Hepatocyte (in vitro differentiated cells): ENCODE measurements around the gene ZNF354B. TPM values are rescaled to one million over a fixed set of nuclear protein-coding genes. Genes with fewer than 3 reads are reported as not detected.

Experiments used
- DNase-seq: peaks from one replicate; pipeline ENCODE4 v3.0.0-alpha.2; 2016; ENCODE audit warnings: low spot score
- H2AFZ ChIP-seq: fragments of 200-600 bp; sonication (generic); 2 replicates; pipeline ENCODE4 v1.6.0; 2016; ENCODE audit warnings: antibody characterized with exemption, mild to moderate bottlenecking
- H3K27ac ChIP-seq: fragments of 200-600 bp; sonication (generic); 2 replicates; pipeline ENCODE4 v1.5.1; 2016; ENCODE audit warnings: mild to moderate bottlenecking
- H3K27me3 ChIP-seq: fragments of 200-600 bp; sonication (generic); 2 replicates; pipeline ENCODE4 v1.6.1; 2016
- H3K36me3 ChIP-seq: fragments of 200-600 bp; sonication (generic); replicated peaks from 2 replicates; pipeline ENCODE4 v1.5.1; 2016; ENCODE audit warnings: low read depth; ENCODE audit not compliant: insufficient read depth
- H3K4me1 ChIP-seq: fragments of 200-600 bp; sonication (generic); 2 replicates; pipeline ENCODE4 v1.5.1; 2016; ENCODE audit warnings: mild to moderate bottlenecking, moderate library complexity; ENCODE audit not compliant: insufficient read depth
- H3K4me2 ChIP-seq: fragments of 200-600 bp; sonication (generic); 2 replicates; pipeline ENCODE4 v1.6.0; 2016
- H3K4me3 ChIP-seq: fragments of 200-600 bp; sonication (generic); 2 replicates; pipeline ENCODE4 v1.5.1; 2016; ENCODE audit warnings: mild to moderate bottlenecking
- H3K79me2 ChIP-seq: fragments of 200-600 bp; sonication (generic); 2 replicates; pipeline ENCODE4 v1.6.0; 2017; ENCODE audit warnings: mild to moderate bottlenecking
- H3K9me2 ChIP-seq: fragments of 200-600 bp; sonication (generic); replicated peaks from 2 replicates; pipeline ENCODE4 v1.6.0; 2017; ENCODE audit warnings: mild to moderate bottlenecking; ENCODE audit not compliant: insufficient read depth
- H3K9me3 ChIP-seq: fragments of 200-600 bp; sonication (generic); 2 replicates; pipeline ENCODE4 v1.5.1; 2016; ENCODE audit warnings: low read depth, mild to moderate bottlenecking
- H4K20me1 ChIP-seq: fragments of 200-600 bp; sonication (generic); 2 replicates; pipeline ENCODE4 v1.6.0; 2016; ENCODE audit warnings: mild to moderate bottlenecking; ENCODE audit not compliant: insufficient read depth, poor library complexity, severe bottlenecking
- EZH2 ChIP-seq: fragments of 200-600 bp; sonication (generic); IDR thresholded peaks from 2 replicates; pipeline ENCODE4 v1.6.1; 2016; ENCODE audit warnings: antibody characterized with exemption, mild to moderate bottlenecking, borderline replicate concordance
- EZH2phosphoT487 ChIP-seq: fragments of 200-600 bp; sonication (generic); IDR thresholded peaks from one replicate; pipeline ENCODE4 v1.6.1; 2018; ENCODE audit warnings: antibody characterized with exemption, mild to moderate bottlenecking, low read depth, moderate library complexity; ENCODE audit not compliant: unreplicated experiment, severe bottlenecking
- WGBS: methylation state at CpG from one replicate; pipeline ENCODE4 v1.1.6; 2016; ENCODE audit warnings: low lambda C conversion rate; ENCODE audit errors: missing lambda C conversion rate; 5-methylcytosine and 5-hydroxymethylcytosine counted together
- polyA plus RNA-seq: library from polyadenylated mRNA; unstranded; fragments of >200 nt; fragmentation: Nextera tagmentation; extraction: Ambion mirVana; gene quantifications from 2 replicates; pipeline ENCODE4 v1.2.1, GENCODE V29; 2016
- total RNA-seq: library from RNA; depleted of rRNA; stranded (reverse); fragments of >200 nt; gene quantifications from 2 replicates; pipeline ENCODE4 v1.2.3, GENCODE V29; 2014
- TF ChIP-seq, protein P1 (sequence below): fragments of 200-600 bp; sonication (generic); IDR thresholded peaks from 2 replicates; pipeline ENCODE4 v1.5.1; 2016; ENCODE audit warnings: antibody characterized with exemption, mild to moderate bottlenecking; ENCODE audit not compliant: poor library complexity

The ZNF354B gene
- total RNA-seq (9.8 and 16.1 TPM in 2 replicates), polyA plus RNA-seq (7.0 and 12.8 TPM in 2 replicates)

DNA sequence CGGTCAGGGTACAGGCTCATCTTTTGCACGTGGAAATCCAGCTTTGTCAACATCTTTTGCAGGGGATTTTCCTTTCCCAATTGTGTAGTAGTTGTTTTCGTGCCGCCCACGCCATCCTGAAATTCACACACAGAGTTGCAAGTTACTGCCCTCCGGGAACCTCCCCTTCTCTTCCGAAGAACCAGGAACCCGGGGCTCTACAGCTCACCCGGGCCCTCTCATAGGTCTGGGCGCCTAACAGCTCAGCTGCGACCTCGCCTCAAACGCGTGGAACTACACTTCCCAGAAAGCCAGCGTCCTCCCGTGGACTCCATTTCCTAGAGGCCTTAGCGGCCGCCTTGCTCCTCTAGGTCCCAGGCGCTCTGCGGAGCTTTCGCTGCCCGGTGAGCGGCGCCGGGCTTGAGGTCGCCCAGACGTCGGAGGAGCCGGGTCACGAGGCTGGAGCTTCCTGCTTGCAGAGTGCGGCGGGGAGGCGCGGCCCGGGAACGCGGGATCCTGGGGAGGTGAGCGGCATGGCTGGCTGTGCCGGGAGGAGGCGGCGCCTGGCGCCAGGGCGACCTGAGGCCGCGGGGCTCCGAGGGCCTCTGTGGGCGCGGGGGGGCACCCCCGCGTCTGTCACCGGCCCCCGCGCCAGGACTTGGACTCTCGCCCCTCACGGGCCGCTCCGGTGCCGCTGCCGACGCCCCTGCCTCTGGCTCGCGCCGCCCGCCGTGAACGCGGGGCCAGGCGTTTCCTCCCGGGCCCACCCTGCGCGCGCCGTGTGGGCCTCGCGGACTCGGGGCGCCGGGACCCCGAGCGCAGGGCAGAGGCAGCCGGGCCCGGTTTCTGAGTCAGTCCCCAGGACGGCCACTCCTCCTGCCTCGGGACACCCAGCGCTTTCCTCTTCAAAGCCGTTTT is at the start of gene ZNF354B:
Gene ZNF354B (plus strand): TSS at position 329 of the 897 bp plus-strand sequence. CDS start 1,095 bp downstream, outside the sequence.
- H3K4me1 ChIP-seq = no peaks in the 10 kb centered on the region
- 2% methylated on average over 52 of the region's 86 CpGs for WGBS
- H3K79me2 ChIP-seq = peaks cover 30% of the 10 kb centered on the region
- DNase-seq = peak; percentile 95
- peak within 1 kb of the TSS; percentile 22 for H3K4me3 ChIP-seq
- peak within 1 kb of the TSS; percentile 51 for H2AFZ ChIP-seq
- H3K27ac ChIP-seq = peak within 1 kb of the TSS; percentile 93
- no peaks in the 10 kb centered on the region for H3K36me3 ChIP-seq
- H3K27me3 ChIP-seq = no peaks in the 10 kb centered on the region
- no peaks in the 10 kb centered on the region for H3K9me2 ChIP-seq
- no peak for TF ChIP-seq EZH2phosphoT487
- TF ChIP-seq, protein P1, sequence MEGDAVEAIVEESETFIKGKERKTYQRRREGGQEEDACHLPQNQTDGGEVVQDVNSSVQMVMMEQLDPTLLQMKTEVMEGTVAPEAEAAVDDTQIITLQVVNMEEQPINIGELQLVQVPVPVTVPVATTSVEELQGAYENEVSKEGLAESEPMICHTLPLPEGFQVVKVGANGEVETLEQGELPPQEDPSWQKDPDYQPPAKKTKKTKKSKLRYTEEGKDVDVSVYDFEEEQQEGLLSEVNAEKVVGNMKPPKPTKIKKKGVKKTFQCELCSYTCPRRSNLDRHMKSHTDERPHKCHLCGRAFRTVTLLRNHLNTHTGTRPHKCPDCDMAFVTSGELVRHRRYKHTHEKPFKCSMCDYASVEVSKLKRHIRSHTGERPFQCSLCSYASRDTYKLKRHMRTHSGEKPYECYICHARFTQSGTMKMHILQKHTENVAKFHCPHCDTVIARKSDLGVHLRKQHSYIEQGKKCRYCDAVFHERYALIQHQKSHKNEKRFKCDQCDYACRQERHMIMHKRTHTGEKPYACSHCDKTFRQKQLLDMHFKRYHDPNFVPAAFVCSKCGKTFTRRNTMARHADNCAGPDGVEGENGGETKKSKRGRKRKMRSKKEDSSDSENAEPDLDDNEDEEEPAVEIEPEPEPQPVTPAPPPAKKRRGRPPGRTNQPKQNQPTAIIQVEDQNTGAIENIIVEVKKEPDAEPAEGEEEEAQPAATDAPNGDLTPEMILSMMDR = no peak
- TF ChIP-seq EZH2 = no peak
- H3K4me2 ChIP-seq = peak within 1 kb of the TSS; percentile 72
- H4K20me1 ChIP-seq = no peaks in the 10 kb centered on the region
- no peaks in the 10 kb centered on the region for H3K9me3 ChIP-seq

DNA sequence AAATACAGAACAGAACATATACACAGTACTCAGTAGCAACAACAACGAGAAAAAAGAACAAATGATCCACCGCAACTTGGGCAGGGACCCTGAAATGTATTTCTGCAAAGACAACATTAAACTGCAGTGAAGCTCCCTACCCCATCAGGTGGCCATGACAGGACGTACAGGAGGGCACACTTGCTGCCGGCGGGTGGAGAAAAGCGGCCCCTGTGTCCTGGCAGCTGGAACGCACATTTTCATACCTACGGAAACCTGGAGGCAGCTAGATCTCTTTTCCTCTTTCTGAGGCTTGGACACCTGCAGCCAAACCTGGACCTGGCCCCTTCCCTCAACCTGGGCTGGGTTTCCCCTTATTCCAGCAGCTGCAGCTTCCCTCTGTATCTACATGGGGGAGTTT is 42.2 kb upstream of the ZNF354B start:
- Histone ChIP-seq H3K4me3 (no peak overlapping the region), H3K27ac (no peak overlapping the region), H3K9me2 (no peaks in the 10 kb centered on the region), H3K27me3 (no peaks in the 10 kb centered on the region), H2AFZ (no peak overlapping the region), H3K79me2 (no peaks in the 10 kb centered on the region), H3K4me1 (no peaks in the 10 kb centered on the region), H3K36me3 (no peaks in the 10 kb centered on the region), H3K9me3 (no peaks in the 10 kb centered on the region), H3K4me2 (no peak overlapping the region), H4K20me1 (no peaks in the 10 kb centered on the region)
- 90% methylated on average over 8 of the region's 8 CpGs for WGBS
- DNase-seq = no peak
- TF ChIP-seq, protein P1 = no peak
- TF ChIP-seq EZH2 = no peak

DNA sequence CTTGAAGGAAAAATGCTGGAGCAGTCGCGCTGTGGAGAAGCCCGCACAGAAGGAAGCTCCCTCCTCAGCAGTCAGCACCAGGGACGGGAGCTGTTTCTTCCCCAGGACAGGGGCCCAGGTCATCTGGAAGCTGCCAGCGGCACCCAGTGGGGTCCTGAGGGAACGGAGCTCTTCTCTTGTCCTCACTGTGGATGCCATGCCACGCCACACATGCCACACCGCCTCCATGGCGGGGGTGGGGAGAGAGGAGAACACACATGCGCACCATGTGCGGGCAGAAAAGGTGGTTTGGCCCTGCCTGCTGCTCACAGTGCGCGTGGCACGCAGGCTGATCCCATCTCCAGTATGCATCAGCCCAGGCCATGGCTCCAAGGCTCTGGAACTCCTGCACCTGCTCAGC is 41.7 kb upstream of the ZNF354B start:
- WGBS = 87% methylated on average over 14 of the region's 14 CpGs
- H3K4me3 ChIP-seq = no peak overlapping the region
- no peaks in the 10 kb centered on the region for H3K36me3 ChIP-seq

More for the DNA sequence above, 41.7 kb upstream of the ZNF354B start:
- Histone ChIP-seq H3K4me2 (no peak overlapping the region), H3K9me3 (no peaks in the 10 kb centered on the region), H2AFZ (no peak overlapping the region), H3K79me2 (no peaks in the 10 kb centered on the region), H4K20me1 (no peaks in the 10 kb centered on the region), H3K27ac (no peak overlapping the region), H3K27me3 (no peaks in the 10 kb centered on the region), H3K9me2 (no peaks in the 10 kb centered on the region), H3K4me1 (no peaks in the 10 kb centered on the region)
- TF ChIP-seq, protein P1 = no peak
- TF ChIP-seq EZH2phosphoT487 (no peak), EZH2 (no peak)
- DNase-seq = peak; percentile 23
